ENCODE data around the gene UMAD1.

DNA sequence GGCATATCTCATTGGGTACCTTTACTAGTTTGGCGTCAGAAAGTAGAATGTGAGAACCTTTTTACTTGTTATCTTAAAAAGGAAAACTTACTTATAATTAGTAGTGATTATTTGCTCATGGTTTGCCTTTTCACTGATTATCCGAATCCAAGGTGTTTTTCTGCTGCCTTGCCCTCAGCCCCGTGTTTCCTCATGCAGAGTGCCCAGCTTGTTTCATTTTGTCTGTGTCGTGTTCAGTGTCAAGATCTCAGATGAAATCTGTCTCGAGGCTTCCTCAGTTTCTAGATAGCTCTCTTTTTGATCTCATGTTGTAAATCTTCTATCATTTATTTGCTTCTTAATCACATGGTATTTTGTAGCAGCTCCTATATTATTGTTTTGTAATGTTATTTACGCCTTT, 47.8 kb downstream of the UMAD1 start:
- TF ChIP-seq, protein P1, sequence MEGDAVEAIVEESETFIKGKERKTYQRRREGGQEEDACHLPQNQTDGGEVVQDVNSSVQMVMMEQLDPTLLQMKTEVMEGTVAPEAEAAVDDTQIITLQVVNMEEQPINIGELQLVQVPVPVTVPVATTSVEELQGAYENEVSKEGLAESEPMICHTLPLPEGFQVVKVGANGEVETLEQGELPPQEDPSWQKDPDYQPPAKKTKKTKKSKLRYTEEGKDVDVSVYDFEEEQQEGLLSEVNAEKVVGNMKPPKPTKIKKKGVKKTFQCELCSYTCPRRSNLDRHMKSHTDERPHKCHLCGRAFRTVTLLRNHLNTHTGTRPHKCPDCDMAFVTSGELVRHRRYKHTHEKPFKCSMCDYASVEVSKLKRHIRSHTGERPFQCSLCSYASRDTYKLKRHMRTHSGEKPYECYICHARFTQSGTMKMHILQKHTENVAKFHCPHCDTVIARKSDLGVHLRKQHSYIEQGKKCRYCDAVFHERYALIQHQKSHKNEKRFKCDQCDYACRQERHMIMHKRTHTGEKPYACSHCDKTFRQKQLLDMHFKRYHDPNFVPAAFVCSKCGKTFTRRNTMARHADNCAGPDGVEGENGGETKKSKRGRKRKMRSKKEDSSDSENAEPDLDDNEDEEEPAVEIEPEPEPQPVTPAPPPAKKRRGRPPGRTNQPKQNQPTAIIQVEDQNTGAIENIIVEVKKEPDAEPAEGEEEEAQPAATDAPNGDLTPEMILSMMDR (IDR thresholded peaks at IDR 0.05) = no peak
- TF ChIP-seq POLR2A (IDR thresholded peaks at IDR 0.05) = no peak
